Lung (tissue), 12 donors: ENCODE results near the gene MMP8. TPM values are rescaled to one million over a fixed set of nuclear protein-coding genes. Genes with fewer than 3 reads are reported as not detected.

Experiments
- ATAC-seq: fragments of 200-7000 bp; cut with Tn5 transposase; one replicate; pipeline ENCODE4 v1.9.1; 2020; ENCODE audit warnings: moderate number of reproducible peaks; ENCODE audit not compliant: insufficient read depth, low FRiP score
- DNase-seq, 3 donors: peaks; one replicate each; pipeline ENCODE4 v3.0.0-alpha.2; 2013 to 2017
- H3K27ac ChIP-seq, 2 donors: one replicate each; pipeline ENCODE4 v1.5.1; 2013; ENCODE audit warnings: mild to moderate bottlenecking in 2 of 2, moderate library complexity in 2 of 2, control low read depth in 1 of 2, inconsistent platforms in 1 of 2, low read depth in 1 of 2, low read length in 1 of 2
- H3K27me3 ChIP-seq, 3 donors: one replicate each; pipeline ENCODE4 v1.5.1; 2013; ENCODE audit warnings: low read length in 2 of 3; ENCODE audit not compliant: control insufficient read depth in 3 of 3, insufficient read depth in 3 of 3
- H3K36me3 ChIP-seq, 4 donors: one replicate each; pipeline ENCODE4 v1.5.1; 2013; ENCODE audit warnings: low read length in 4 of 4, mild to moderate bottlenecking in 1 of 4, moderate library complexity in 1 of 4; ENCODE audit not compliant: control insufficient read depth in 4 of 4, insufficient read depth in 4 of 4
- H3K4me1 ChIP-seq, 5 donors: one replicate each; pipeline ENCODE4 v1.5.1; 2013; ENCODE audit warnings: low read length in 5 of 5, mild to moderate bottlenecking in 2 of 5, moderate library complexity in 1 of 5; ENCODE audit not compliant: control insufficient read depth in 5 of 5, insufficient read depth in 5 of 5
- H3K4me3 ChIP-seq: one replicate; pipeline ENCODE4 v1.5.1; 2013; ENCODE audit warnings: mild to moderate bottlenecking, control low read depth, moderate library complexity
- H3K9ac ChIP-seq, 2 donors: one replicate each; pipeline ENCODE4 v1.5.1; 2013; ENCODE audit warnings: low read length in 2 of 2, control low read depth in 1 of 2; ENCODE audit not compliant: insufficient read depth in 1 of 2
- H3K9me3 ChIP-seq, 4 donors: one replicate each; pipeline ENCODE4 v1.5.1; 2013; ENCODE audit warnings: low read length in 3 of 4, mild to moderate bottlenecking in 1 of 4, moderate library complexity in 1 of 4; ENCODE audit not compliant: control insufficient read depth in 4 of 4, insufficient read depth in 3 of 4
- WGBS, 2 donors: extraction: QIAGEN DNeasy Blood & Tissue Kit; methylation state at CpG; one replicate each; pipeline ENCODE4 v1.1.7; 2013; 5-methylcytosine and 5-hydroxymethylcytosine counted together
- polyA plus RNA-seq, 2 donors: library from polyadenylated mRNA; stranded (reverse); fragments of 200-250 nt; gene quantifications; one replicate each; pipeline ENCODE4 v1.2.1, GENCODE V29; 2013
- total RNA-seq, 2 donors: library from RNA; depleted of rRNA in 1 of 2; stranded (reverse); fragments of >200 nt in 1 of 2; gene quantifications; one replicate each; pipeline ENCODE4 v1.2.1, GENCODE V29; 2014 to 2021
- TF ChIP-seq, protein P1 (sequence below): IDR thresholded peaks from 2 replicates; pipeline ENCODE4 v1.5.1; 2012; ENCODE audit warnings: mild to moderate bottlenecking; ENCODE audit errors: control extremely low read depth, extremely low read depth
- donor health status: control.
- donor health status: control.
- donor health status: Bipolar disorder and iron deficiency.
- donor health status: healthy.
- donor health status: DM: yes; HTN: yes; CAD: no.

The MMP8 gene
- total and polyA plus RNA-seq, 4 donors: 0.30 to 77.5 (median 1.6) TPM

- Histone ChIP-seq H3K9ac (no peak overlapping the region), H3K4me3 (no peak overlapping the region), H3K9me3 (no peaks in the 10 kb centered on the region), H3K27ac (no peak overlapping the region), H3K27me3 (no peaks in the 10 kb centered on the region), H3K4me1 (no peaks in the 10 kb centered on the region), H3K36me3 (no peaks in the 10 kb centered on the region)
- DNase-seq: no peak
- no peak for ATAC-seq
- TF ChIP-seq, protein P1, sequence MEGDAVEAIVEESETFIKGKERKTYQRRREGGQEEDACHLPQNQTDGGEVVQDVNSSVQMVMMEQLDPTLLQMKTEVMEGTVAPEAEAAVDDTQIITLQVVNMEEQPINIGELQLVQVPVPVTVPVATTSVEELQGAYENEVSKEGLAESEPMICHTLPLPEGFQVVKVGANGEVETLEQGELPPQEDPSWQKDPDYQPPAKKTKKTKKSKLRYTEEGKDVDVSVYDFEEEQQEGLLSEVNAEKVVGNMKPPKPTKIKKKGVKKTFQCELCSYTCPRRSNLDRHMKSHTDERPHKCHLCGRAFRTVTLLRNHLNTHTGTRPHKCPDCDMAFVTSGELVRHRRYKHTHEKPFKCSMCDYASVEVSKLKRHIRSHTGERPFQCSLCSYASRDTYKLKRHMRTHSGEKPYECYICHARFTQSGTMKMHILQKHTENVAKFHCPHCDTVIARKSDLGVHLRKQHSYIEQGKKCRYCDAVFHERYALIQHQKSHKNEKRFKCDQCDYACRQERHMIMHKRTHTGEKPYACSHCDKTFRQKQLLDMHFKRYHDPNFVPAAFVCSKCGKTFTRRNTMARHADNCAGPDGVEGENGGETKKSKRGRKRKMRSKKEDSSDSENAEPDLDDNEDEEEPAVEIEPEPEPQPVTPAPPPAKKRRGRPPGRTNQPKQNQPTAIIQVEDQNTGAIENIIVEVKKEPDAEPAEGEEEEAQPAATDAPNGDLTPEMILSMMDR: no peak
Measured at GRCh38 chr11:102770191-102770590, 45.4 kb upstream of the MMP8 start.

DNA sequence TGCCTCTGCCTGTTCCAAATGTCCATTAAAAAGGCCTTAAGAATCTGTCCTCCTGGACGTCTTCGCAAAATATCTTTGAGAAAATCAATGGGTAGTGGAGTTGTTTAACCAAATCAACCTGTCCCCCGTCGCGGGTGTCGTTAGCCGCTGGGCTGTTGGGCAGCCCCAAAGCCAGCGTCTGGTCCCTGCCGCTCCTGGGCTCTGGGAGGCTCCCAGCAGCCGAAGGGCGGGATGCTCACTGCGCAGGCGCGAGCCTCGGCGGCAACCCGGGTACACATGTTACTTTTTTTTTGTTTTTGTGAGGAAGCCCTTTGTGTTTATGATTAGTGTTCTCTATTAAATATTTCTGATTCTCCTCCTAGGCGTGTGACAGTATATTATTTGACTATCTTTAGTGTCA is 43.0 kb upstream of the MMP8 start:
- WGBS, 2 donors: 59 to 68% methylated on average over 18 of the region's 18 CpGs
- TF ChIP-seq, protein P1: no peak

GRCh38 chr11:102763440-102763839 is 38.7 kb upstream of the MMP8 start:
- Histone ChIP-seq H3K36me3 (no peaks in the 10 kb centered on the region), H3K9ac (no peak overlapping the region), H3K27me3 (no peaks in the 10 kb centered on the region), H3K4me3 (no peak overlapping the region), H3K9me3 (no peaks in the 10 kb centered on the region), H3K27ac (no peak overlapping the region), H3K4me1 (peaks cover 0 to 1% (median 0%) of the 10 kb centered on the region in 5 donors)
- no peak for ATAC-seq
- TF ChIP-seq, protein P1: no peak
- 82 to 88% methylated on average over 2 of the region's 2 CpGs for WGBS, 2 donors
- DNase-seq: no peak

More for the DNA sequence above, 43.0 kb upstream of the MMP8 start:
- Histone ChIP-seq H3K27ac (no peak overlapping the region), H3K4me1 (no peaks in the 10 kb centered on the region), H3K9ac (no peak overlapping the region), H3K36me3 (no peaks in the 10 kb centered on the region), H3K9me3 (no peaks in the 10 kb centered on the region), H3K4me3 (no peak overlapping the region), H3K27me3 (no peaks in the 10 kb centered on the region)
- ATAC-seq: no peak
- no peak for DNase-seq

DNA sequence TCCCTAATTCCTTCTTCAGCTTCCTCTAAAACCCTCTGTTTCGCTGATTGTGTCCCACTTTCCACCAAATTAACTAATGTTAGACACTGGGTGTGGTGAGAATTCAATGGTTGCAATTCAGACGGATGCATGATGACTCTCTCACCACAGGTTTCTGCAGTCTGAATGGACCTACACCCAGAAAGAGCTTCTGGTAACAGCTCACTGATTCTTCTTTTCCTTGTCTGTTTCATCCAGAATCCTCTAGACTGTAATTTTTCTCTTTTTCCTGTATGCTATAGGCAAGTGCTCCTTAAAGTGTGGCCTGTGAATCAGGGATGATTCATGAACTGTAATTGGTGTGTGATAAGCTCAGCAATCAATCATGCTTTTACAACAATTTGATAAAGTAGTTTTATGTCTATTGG is 37.6 kb upstream of the MMP8 start:
- no peaks in the 10 kb centered on the region for H3K27me3 ChIP-seq
- peaks cover 0 to 2% (median 0%) of the 10 kb centered on the region in 5 donors for H3K4me1 ChIP-seq
- DNase-seq: no peak
- ATAC-seq: no peak
- TF ChIP-seq, protein P1: no peak
- 57 to 75% methylated on average over 2 of the region's 2 CpGs for WGBS, 2 donors
- no peaks in the 10 kb centered on the region for H3K36me3 ChIP-seq
- H3K9me3 ChIP-seq: no peaks in the 10 kb centered on the region
- no peak overlapping the region for H3K9ac ChIP-seq
- H3K4me3 ChIP-seq: no peak overlapping the region
- no peak overlapping the region for H3K27ac ChIP-seq
